Measurements from ENCODE around the gene NXN. TPM values are rescaled to one million over a fixed set of nuclear protein-coding genes. Genes with fewer than 3 reads are reported as not detected.
A peak's percentile ranks its signal among the peaks of the same experiment; 100 is the strongest.
"Not testable (repeated sequence)": the region's sequence is repeated elsewhere in the genome, so short reads cannot be mapped to it uniquely, and the experiment has no call there.

NXN gene
- total RNA-seq, 1 donor from 2014 or later: 67.8 TPM

- no peak for DNase-seq
These were observed 181.3 kb downstream of the NXN start for GRCh38 chr17:798246-798645.

GRCh38 chr17:797236-797840 is 182.2 kb downstream of the NXN start:
- DNase-seq: no peak

- DNase-seq: no peak
These were observed 183.0 kb downstream of the NXN start for GRCh38 chr17:796609-797008.

- peak; percentile 22 for DNase-seq
These were observed 183.9 kb downstream of the NXN start for GRCh38 chr17:795721-796120.

- DNase-seq: no peak
These were observed 184.3 kb downstream of the NXN start for GRCh38 chr17:795276-795675.

GRCh38 chr17:794876-795275 is 184.7 kb downstream of the NXN start:
- peak; percentile 95 for DNase-seq

- no peak for DNase-seq
These were observed 187.3 kb downstream of the NXN start for GRCh38 chr17:792277-792676.

GRCh38 chr17:791829-792228 is 187.7 kb downstream of the NXN start:
- DNase-seq: no peak

- peak; percentile 41 for DNase-seq
These were observed 188.7 kb downstream of the NXN start for GRCh38 chr17:790874-791247.

GRCh38 chr17:789931-790873 is 189.4 kb downstream of the NXN start:
- peak; percentile 73 for DNase-seq

- DNase-seq: peak; percentile 20
These were observed 190.3 kb downstream of the NXN start for GRCh38 chr17:789160-789840.

- no peak for DNase-seq
These were observed 191.0 kb downstream of the NXN start for GRCh38 chr17:788551-788950.

- DNase-seq: no peak
These were observed 191.8 kb downstream of the NXN start for GRCh38 chr17:787641-788221.

- DNase-seq: not testable (repeated sequence)
These were observed 193.7 kb downstream of the NXN start for GRCh38 chr17:785901-786300.

GRCh38 chr17:784143-784542 is 195.4 kb downstream of the NXN start:
- DNase-seq: no peak

- peak; percentile 96 for DNase-seq
These were observed 197.5 kb downstream of the NXN start, which contains the start of the genes GLOD4 and MRM3 for GRCh38 chr17:781805-782731. Gene GLOD4, minus strand, starts transcription at chr17:782280. Its CDS starts 25 bp downstream, at chr17:782255. Gene MRM3, plus strand, starts transcription at chr17:782353. Its CDS starts 26 bp downstream, at chr17:782379.

- DNase-seq: no peak
These were observed 201.5 kb downstream of the NXN start for GRCh38 chr17:778096-778495.

GRCh38 chr17:774313-774584 is 205.3 kb downstream of the NXN start:
- DNase-seq: no peak

- DNase-seq: no peak
These were observed 205.9 kb downstream of the NXN start for GRCh38 chr17:773467-774312.

GRCh38 chr17:773016-773415 is 206.6 kb downstream of the NXN start:
- DNase-seq: no peak

- DNase-seq: no peak
These were observed 212.5 kb downstream of the NXN start for GRCh38 chr17:767076-767475.
